ENCODE measurements around the gene TMEM208. TPM values are rescaled to one million over a fixed set of nuclear protein-coding genes. Genes with fewer than 3 reads are reported as not detected.

Gene TMEM208
- total and polyA plus RNA-seq, 2 experiments from 2014 or later: 47.5 to 181 TPM

DNA sequence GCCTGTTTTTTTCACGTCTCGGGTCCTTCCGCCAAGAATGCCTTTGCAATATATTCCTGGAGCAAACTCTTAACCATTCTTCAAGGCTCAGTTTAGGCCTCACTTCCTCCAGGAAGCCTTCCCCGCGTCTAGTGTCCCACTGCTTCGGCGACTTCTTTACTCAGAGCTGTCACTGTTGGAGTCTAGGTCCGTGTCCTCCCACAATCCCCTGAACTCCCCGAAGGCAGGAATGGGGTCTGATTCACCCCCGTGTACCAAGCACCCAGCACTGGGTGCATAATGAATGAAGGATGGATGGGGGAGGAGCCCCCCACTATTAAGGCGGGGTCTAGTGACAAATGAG is 43.7 kb upstream of the TMEM208 start:
- peak overlapping the region; percentile 28 for H3K27ac ChIP-seq
- TF ChIP-seq EZH2phosphoT487 (IDR thresholded peaks at IDR 0.05; ENCODE audit: low read depth, severe bottlenecking, unreplicated experiment) (no peak), EZH2 (IDR thresholded peaks at IDR 0.05; ENCODE audit: borderline replicate concordance) (no peak)
- TF ChIP-seq, protein P1, sequence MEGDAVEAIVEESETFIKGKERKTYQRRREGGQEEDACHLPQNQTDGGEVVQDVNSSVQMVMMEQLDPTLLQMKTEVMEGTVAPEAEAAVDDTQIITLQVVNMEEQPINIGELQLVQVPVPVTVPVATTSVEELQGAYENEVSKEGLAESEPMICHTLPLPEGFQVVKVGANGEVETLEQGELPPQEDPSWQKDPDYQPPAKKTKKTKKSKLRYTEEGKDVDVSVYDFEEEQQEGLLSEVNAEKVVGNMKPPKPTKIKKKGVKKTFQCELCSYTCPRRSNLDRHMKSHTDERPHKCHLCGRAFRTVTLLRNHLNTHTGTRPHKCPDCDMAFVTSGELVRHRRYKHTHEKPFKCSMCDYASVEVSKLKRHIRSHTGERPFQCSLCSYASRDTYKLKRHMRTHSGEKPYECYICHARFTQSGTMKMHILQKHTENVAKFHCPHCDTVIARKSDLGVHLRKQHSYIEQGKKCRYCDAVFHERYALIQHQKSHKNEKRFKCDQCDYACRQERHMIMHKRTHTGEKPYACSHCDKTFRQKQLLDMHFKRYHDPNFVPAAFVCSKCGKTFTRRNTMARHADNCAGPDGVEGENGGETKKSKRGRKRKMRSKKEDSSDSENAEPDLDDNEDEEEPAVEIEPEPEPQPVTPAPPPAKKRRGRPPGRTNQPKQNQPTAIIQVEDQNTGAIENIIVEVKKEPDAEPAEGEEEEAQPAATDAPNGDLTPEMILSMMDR (IDR thresholded peaks at IDR 0.05; ENCODE audit: poor library complexity): no peak
- H3K9me3 ChIP-seq (ENCODE audit: low read depth): no peaks in the 10 kb centered on the region
- H3K4me3 ChIP-seq: peak overlapping the region; percentile 20
- no peaks in the 10 kb centered on the region for H3K27me3 ChIP-seq
- H4K20me1 ChIP-seq (ENCODE audit: insufficient read depth, poor library complexity, severe bottlenecking): peaks cover 3% of the 10 kb centered on the region
- no peaks in the 10 kb centered on the region for H3K36me3 ChIP-seq (replicated peaks; ENCODE audit: insufficient read depth, low read depth)
- peaks cover 12% of the 10 kb centered on the region for H3K79me2 ChIP-seq
- no peak for DNase-seq (ENCODE audit: low spot score)
- H3K4me1 ChIP-seq (ENCODE audit: insufficient read depth): peaks cover 14% of the 10 kb centered on the region
- no peak overlapping the region for H2AFZ ChIP-seq
- no peaks in the 10 kb centered on the region for H3K9me2 ChIP-seq (replicated peaks; ENCODE audit: insufficient read depth)
- 7% methylated on average over 11 of the region's 11 CpGs for WGBS (ENCODE audit: low lambda C conversion rate, missing lambda C conversion rate)
- H3K4me2 ChIP-seq: peak overlapping the region; percentile 80

DNA sequence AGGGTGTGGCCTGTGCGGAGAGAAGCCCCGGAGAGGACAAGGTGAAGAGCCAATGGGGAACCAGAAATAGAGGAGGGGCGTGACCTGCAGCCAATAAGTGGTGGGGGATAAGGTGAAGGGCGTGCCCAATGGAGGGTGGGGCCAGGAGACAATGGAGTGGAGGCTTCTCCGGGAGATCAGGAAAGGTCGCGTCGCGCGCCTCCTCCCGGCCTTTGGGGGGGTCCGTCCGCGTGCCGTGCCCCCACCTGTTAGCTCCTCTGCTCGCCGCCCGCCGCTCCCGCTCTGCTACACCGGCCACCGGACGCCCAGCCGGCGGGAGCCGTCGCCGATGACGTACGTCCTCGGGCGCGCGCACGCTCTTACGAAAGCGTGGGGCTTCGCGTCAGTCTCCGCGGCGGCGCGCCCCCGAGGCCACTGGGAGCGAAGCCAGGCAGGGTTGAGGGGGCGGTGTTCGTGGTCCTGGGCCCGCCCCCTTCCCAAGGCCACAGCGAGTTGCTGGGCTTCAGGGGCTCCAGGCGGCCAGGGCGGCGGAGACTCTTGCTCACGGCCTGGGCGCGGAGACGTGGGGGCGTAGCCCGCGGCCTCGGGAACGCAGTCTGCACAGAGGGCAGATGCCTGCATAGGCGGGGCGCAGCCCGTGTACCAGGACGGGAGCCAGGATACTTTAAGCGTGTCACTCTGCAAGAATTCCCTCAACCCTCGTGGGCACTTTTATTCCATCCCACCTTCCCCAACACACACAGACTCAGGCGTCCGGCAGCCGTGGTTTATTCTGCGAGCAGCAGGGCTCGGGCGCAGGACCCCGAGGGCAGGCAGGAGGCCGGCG is 43.1 kb upstream of the TMEM208 start, which contains the start of gene MATCAP1:
TSS of gene MATCAP1 (minus strand) at position 337 of the 826 bp plus-strand sequence. CDS start 3,353 bp downstream, outside the sequence.
- Histone ChIP-seq H3K4me3 (peak within 1 kb of the TSS; percentile 20), H3K9me2 (replicated peaks; ENCODE audit: insufficient read depth) (no peaks in the 10 kb centered on the region), H3K79me2 (peaks cover 12% of the 10 kb centered on the region), H2AFZ (peak within 1 kb of the TSS; percentile 37), H3K4me1 (ENCODE audit: insufficient read depth) (peaks cover 11% of the 10 kb centered on the region), H3K9me3 (ENCODE audit: low read depth) (no peaks in the 10 kb centered on the region), H3K27ac (peak within 1 kb of the TSS; percentile 95), H4K20me1 (ENCODE audit: insufficient read depth, poor library complexity, severe bottlenecking) (peaks cover 3% of the 10 kb centered on the region), H3K4me2 (peak within 1 kb of the TSS; percentile 87), H3K36me3 (replicated peaks; ENCODE audit: insufficient read depth, low read depth) (no peaks in the 10 kb centered on the region), H3K27me3 (no peaks in the 10 kb centered on the region)
- DNase-seq (ENCODE audit: low spot score): peak; percentile 97
- 1% methylated on average over 61 of the region's 77 CpGs for WGBS (ENCODE audit: low lambda C conversion rate, missing lambda C conversion rate)
- TF ChIP-seq, protein P1 (IDR thresholded peaks at IDR 0.05; ENCODE audit: poor library complexity): no peak
- TF ChIP-seq EZH2phosphoT487 (IDR thresholded peaks at IDR 0.05; ENCODE audit: low read depth, severe bottlenecking, unreplicated experiment) (no peak), EZH2 (IDR thresholded peaks at IDR 0.05; ENCODE audit: borderline replicate concordance) (no peak)

DNA sequence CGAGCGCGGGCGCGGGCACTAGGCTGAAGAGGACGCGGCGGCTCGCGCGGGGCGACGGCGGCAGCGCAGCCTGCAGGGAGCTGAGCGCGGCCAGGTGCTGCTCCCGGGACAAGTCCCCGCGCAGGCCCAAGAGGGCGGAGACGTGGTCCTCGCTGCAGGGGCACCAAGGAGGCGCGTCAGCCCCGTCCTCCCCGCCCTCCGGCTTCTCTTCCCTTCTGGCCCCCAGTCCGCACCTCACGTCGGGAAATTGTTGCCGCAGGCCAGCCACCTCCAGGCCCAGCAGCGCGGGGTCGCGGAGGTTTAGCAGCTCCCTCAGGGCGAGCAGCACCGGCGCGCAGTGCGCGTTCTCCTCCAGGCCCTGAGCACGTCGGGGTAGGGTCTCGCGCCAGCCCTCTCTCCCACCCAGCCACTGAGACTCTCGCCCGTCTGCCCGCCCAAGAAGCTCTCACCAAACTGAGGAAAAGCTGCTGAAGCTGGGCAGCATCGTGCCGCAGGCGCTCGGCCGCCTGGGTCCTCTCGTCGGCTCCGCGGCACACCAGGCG is 42.4 kb upstream of the TMEM208 start:
- Histone ChIP-seq H3K4me2 (peak overlapping the region; percentile 87), H3K27me3 (no peaks in the 10 kb centered on the region), H3K27ac (peak overlapping the region; percentile 95), H3K36me3 (replicated peaks; ENCODE audit: insufficient read depth, low read depth) (no peaks in the 10 kb centered on the region), H3K4me1 (ENCODE audit: insufficient read depth) (peaks cover 11% of the 10 kb centered on the region), H4K20me1 (ENCODE audit: insufficient read depth, poor library complexity, severe bottlenecking) (no peaks in the 10 kb centered on the region), H3K4me3 (peak overlapping the region; percentile 20), H3K9me2 (replicated peaks; ENCODE audit: insufficient read depth) (no peaks in the 10 kb centered on the region), H2AFZ (peak overlapping the region; percentile 37), H3K9me3 (ENCODE audit: low read depth) (no peaks in the 10 kb centered on the region), H3K79me2 (peaks cover 12% of the 10 kb centered on the region)
- WGBS (ENCODE audit: low lambda C conversion rate, missing lambda C conversion rate): 9% methylated on average over 59 of the region's 59 CpGs
- TF ChIP-seq, protein P1 (IDR thresholded peaks at IDR 0.05; ENCODE audit: poor library complexity): no peak
- TF ChIP-seq EZH2phosphoT487 (IDR thresholded peaks at IDR 0.05; ENCODE audit: low read depth, severe bottlenecking, unreplicated experiment) (no peak), EZH2 (IDR thresholded peaks at IDR 0.05; ENCODE audit: borderline replicate concordance) (peak; percentile 35)
- DNase-seq (ENCODE audit: low spot score): peak; percentile 73

Measured in hepatocyte (in vitro differentiated cells).